GM21423 (cell line): ENCODE measurements around the gene TNS1.

Experiments used
- ATAC-seq: cut with Tn5 transposase; IDR thresholded peaks from one replicate; pipeline ENCODE4 v1.9.1; 2021; ENCODE audit warnings: mild to moderate bottlenecking, moderate library complexity; ENCODE audit not compliant: unreplicated experiment

The TNS1 gene

GRCh38 chr2:217964275-217965161 lies 38.3 kb downstream of the TNS1 start:
- no peak for ATAC-seq

GRCh38 chr2:217960351-217960750 lies 42.4 kb downstream of the TNS1 start:
- ATAC-seq, result no peak

- ATAC-seq, result no peak
These were observed 43.1 kb downstream of the TNS1 start for GRCh38 chr2:217959723-217960122.

- no peak for ATAC-seq
These were observed 43.9 kb downstream of the TNS1 start for GRCh38 chr2:217958884-217959225.

GRCh38 chr2:217958206-217958883 lies 44.5 kb downstream of the TNS1 start:
- no peak for ATAC-seq

GRCh38 chr2:217956586-217957457 lies 46.0 kb downstream of the TNS1 start:
- no peak for ATAC-seq

GRCh38 chr2:217955881-217956493 lies 46.8 kb downstream of the TNS1 start:
- ATAC-seq, result no peak

GRCh38 chr2:217954971-217955740 lies 47.6 kb downstream of the TNS1 start:
- no peak for ATAC-seq

- no peak for ATAC-seq
These were observed 48.3 kb downstream of the TNS1 start for GRCh38 chr2:217954469-217954868.

GRCh38 chr2:217954051-217954450 lies 48.7 kb downstream of the TNS1 start:
- no peak for ATAC-seq

- ATAC-seq, result no peak
These were observed 49.3 kb downstream of the TNS1 start for GRCh38 chr2:217953531-217953932.

GRCh38 chr2:217953011-217953481 lies 49.7 kb downstream of the TNS1 start:
- no peak for ATAC-seq

- no peak for ATAC-seq
These were observed 50.4 kb downstream of the TNS1 start for GRCh38 chr2:217952409-217952808.

GRCh38 chr2:217951521-217952247 lies 51.1 kb downstream of the TNS1 start:
- ATAC-seq, result no peak

GRCh38 chr2:217951091-217951490 lies 51.7 kb downstream of the TNS1 start:
- ATAC-seq, result no peak

- ATAC-seq, result no peak
These were observed 52.4 kb downstream of the TNS1 start for GRCh38 chr2:217950401-217950871.

GRCh38 chr2:217949447-217949846 lies 53.3 kb downstream of the TNS1 start:
- ATAC-seq, result no peak

- ATAC-seq, result no peak
These were observed 53.9 kb downstream of the TNS1 start for GRCh38 chr2:217948897-217949296.

- no peak for ATAC-seq
These were observed 54.4 kb downstream of the TNS1 start for GRCh38 chr2:217948351-217948791.
